ENCODE results near the gene RRBP1.

RRBP1 gene

GRCh38 chr20:17683218-17684076 is 1.4 kb upstream of the RRBP1 start:
- peaks cover 26% of the 10 kb centered on the region for H3K27me3 Mint-ChIP-seq (ENCODE audit: low read depth, poor library complexity)

DNA sequence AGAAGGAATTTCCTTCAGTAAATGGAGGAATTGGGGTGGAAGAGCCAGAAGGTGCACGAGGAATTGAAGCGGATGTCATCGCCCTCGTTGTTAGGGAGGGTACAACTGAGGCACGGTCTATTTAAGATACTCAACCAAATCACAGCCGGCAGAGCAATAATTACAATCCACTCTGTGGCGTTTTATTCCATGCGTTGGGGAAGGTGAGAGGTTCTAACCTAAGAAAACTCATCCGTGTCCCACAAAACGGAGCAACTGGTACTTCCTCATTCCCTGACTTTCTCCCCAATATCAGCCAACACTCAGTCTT is 802 bp upstream of the RRBP1 start:
- Mint-ChIP-seq H3K9me3 (peaks cover 20% of the 10 kb centered on the region), H3K27ac (no peak overlapping the region), H3K4me3 (peak overlapping the region; percentile 81), H3K4me1 (peaks cover 31% of the 10 kb centered on the region), H3K27me3 (ENCODE audit: low read depth, poor library complexity) (peaks cover 26% of the 10 kb centered on the region), H3K36me3 (ENCODE audit: low read depth) (peaks cover 9% of the 10 kb centered on the region)
- DNase-seq, result no peak
- TF ChIP-seq CTCF (IDR thresholded peaks at IDR 0.05), result no peak

More at GRCh38 chr20:17683218-17684076, 1.4 kb upstream of the RRBP1 start:
- Mint-ChIP-seq H3K4me3 (peak overlapping the region; percentile 81), H3K36me3 (ENCODE audit: low read depth) (peaks cover 5% of the 10 kb centered on the region), H3K9me3 (peaks cover 21% of the 10 kb centered on the region), H3K27ac (no peak overlapping the region), H3K4me1 (peaks cover 28% of the 10 kb centered on the region)
- no peak for TF ChIP-seq CTCF (IDR thresholded peaks at IDR 0.05)
- DNase-seq, result no peak

- no peak for DNase-seq
- peak overlapping the region; percentile 79 for H3K4me3 Mint-ChIP-seq
- peaks cover 16% of the 10 kb centered on the region for H3K36me3 Mint-ChIP-seq (ENCODE audit: low read depth)
- TF ChIP-seq CTCF (IDR thresholded peaks at IDR 0.05), result no peak
- peaks cover 31% of the 10 kb centered on the region for H3K4me1 Mint-ChIP-seq
- no peak overlapping the region for H3K27ac Mint-ChIP-seq
- peaks cover 8% of the 10 kb centered on the region for H3K9me3 Mint-ChIP-seq
- H3K27me3 Mint-ChIP-seq (ENCODE audit: low read depth, poor library complexity), result peaks cover 16% of the 10 kb centered on the region
Measured at GRCh38 chr20:17681726-17682102, 328 bp downstream of the RRBP1 start.

GRCh38 chr20:17680836-17681725 is 961 bp downstream of the RRBP1 start:
- H3K4me3 Mint-ChIP-seq, result peak overlapping the region; percentile 84
- peaks cover 21% of the 10 kb centered on the region for H3K36me3 Mint-ChIP-seq (ENCODE audit: low read depth)
- H3K27ac Mint-ChIP-seq, result peak overlapping the region; percentile 98
- peaks cover 4% of the 10 kb centered on the region for H3K9me3 Mint-ChIP-seq
- H3K4me1 Mint-ChIP-seq, result peaks cover 33% of the 10 kb centered on the region
- DNase-seq, result peak; percentile 89
- TF ChIP-seq CTCF (IDR thresholded peaks at IDR 0.05), result no peak
- H3K27me3 Mint-ChIP-seq (ENCODE audit: low read depth, poor library complexity), result peaks cover 13% of the 10 kb centered on the region

- H3K9me3 Mint-ChIP-seq, result no peaks in the 10 kb centered on the region
- peaks cover 42% of the 10 kb centered on the region for H3K4me1 Mint-ChIP-seq
- H3K27me3 Mint-ChIP-seq (ENCODE audit: low read depth, poor library complexity), result peaks cover 9% of the 10 kb centered on the region
- peak overlapping the region; percentile 84 for H3K4me3 Mint-ChIP-seq
- H3K27ac Mint-ChIP-seq, result peak overlapping the region; percentile 98
- DNase-seq, result peak; percentile 37
- H3K36me3 Mint-ChIP-seq (ENCODE audit: low read depth), result peaks cover 28% of the 10 kb centered on the region
- TF ChIP-seq CTCF (IDR thresholded peaks at IDR 0.05), result no peak
Measured at GRCh38 chr20:17679941-17680835, 1.9 kb downstream of the RRBP1 start.
